Fibroblast of pulmonary artery (primary cell): ENCODE measurements around the gene STC2.

ENCODE experiments used
- DNase-seq: peaks from one replicate; pipeline ENCODE4 v3.0.0-alpha.2; 2010; ENCODE audit warnings: low read depth
- H3K4me3 ChIP-seq: replicated peaks from 2 replicates; pipeline ENCODE4 v1.5.1; 2011; ENCODE audit warnings: low read depth, mild to moderate bottlenecking, control low read depth, low read length, moderate library complexity
- CTCF ChIP-seq: IDR thresholded peaks from 2 replicates; pipeline ENCODE4 v1.5.1; 2011; ENCODE audit warnings: mild to moderate bottlenecking, control low read depth, low read length, inconsistent platforms; ENCODE audit errors: missing control alignments

Gene STC2

GRCh38 chr5:173328844-173329490 lies 753 bp upstream of the STC2 start:
- no peak for TF ChIP-seq CTCF
- peak; percentile 62 for DNase-seq
- peak overlapping the region; percentile 79 for H3K4me3 ChIP-seq

GRCh38 chr5:173327084-173327947 lies 898 bp downstream of the STC2 start:
- DNase-seq = peak; percentile 77
- H3K4me3 ChIP-seq = peak overlapping the region; percentile 79
- no peak for TF ChIP-seq CTCF

DNA sequence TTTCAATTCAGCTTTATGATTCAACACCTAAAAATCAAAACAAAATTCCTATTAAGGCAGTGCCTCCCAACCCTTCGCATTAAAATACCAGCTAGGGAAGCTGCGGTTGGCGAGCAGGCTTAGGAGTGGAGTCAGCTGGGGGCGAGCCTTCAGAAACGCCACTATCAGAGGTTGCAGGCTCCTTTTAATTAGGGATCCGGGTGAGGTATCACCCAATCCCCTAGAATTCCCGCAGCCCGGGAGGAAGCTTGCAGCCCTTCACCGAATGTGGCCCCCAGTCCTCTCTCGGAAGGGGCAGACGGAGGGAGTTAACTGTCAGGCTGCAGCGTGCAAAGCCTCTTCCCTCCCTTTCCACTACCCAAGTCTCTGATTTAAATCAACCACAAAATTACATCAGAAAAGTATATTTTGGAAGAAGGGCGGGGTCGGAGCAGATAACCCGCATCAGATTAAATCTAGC lies 1.7 kb downstream of the STC2 start:
- H3K4me3 ChIP-seq = peak overlapping the region; percentile 79
- TF ChIP-seq CTCF = no peak
- peak; percentile 79 for DNase-seq

DNA sequence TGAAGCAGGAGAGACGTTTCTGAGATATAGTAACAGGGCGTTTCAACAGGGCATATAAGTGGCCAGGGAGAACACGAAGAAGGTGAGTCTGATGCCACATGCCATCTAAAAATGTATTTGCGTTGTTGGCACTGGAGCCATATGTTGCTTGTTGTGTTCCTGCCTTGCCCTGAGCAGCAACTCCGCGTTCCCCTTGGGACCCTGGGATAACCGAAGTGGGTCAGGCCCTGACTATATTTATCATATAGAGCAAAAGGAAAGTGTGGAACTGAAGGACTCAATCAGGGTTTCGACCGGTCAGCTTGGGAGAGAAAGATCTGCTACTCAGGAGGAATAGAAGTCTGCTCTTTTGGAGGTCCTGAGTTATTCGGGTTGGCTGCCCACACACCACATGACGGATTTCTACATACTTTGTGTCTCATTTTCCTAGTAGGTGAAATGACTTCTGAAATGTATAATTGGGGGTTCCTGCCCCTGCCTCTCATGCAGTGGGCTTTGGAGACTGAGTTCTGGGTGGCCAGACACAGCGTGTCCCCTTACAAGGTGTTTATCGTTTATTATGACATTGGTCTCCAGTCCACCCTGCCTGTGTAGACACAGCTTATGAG lies 3.0 kb downstream of the STC2 start:
- DNase-seq = no peak
- H3K4me3 ChIP-seq = peak overlapping the region; percentile 79
- no peak for TF ChIP-seq CTCF

GRCh38 chr5:173324115-173325001 lies 3.9 kb downstream of the STC2 start:
- DNase-seq = peak; percentile 95
- peak overlapping the region; percentile 79 for H3K4me3 ChIP-seq
- no peak for TF ChIP-seq CTCF

DNA sequence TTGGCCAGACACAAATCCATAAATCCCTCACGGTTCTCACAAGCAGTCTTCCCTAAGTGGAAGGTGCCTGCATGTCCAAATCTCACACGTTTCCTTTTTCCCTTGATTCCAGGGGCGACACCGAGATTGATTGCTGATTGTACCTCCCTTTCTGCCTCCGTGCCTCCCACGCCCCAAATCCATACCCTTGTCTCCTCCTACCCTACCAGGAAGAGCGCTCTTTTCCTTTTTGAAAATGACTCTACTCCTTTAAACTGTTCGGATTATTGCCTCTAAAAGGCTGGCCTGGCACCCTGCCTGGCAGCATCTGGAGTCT lies 4.5 kb downstream of the STC2 start:
- no peak for TF ChIP-seq CTCF
- peak overlapping the region; percentile 20 for H3K4me3 ChIP-seq
- DNase-seq = no peak
